ENCODE results near the gene SPRED1. TPM values are rescaled to one million over a fixed set of nuclear protein-coding genes. Genes with fewer than 3 reads are reported as not detected.

Gene SPRED1
- total and polyA plus RNA-seq, 7 experiments from 2014 or later, result 0.07 to 2.6 (median 0.95) TPM; not detected in 2

DNA sequence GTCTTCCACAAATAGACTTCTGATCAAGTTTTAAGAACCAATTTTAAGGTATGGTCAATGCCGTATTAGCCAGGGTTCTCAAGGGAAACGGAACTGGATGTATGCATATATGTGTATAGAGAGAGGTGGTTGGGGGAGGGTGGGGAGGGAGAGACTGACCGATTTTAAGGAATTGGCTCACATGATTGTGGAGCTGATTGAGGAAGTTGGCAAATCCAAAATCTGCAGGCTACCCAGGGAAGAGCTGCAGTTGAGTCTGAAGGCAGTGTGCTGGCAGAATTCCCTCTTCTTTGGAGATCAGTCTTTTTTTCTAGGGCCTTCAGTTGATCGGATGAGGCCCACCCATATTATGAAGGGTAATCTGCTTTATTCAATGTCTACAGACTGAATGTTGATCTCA is 40.8 kb upstream of the SPRED1 start:
- Mint-ChIP-seq H3K9me3 (no peaks in the 10 kb centered on the region), H3K4me1 (no peaks in the 10 kb centered on the region), H3K4me3 (no peak overlapping the region), H3K27ac (no peak overlapping the region), H3K36me3 (no peaks in the 10 kb centered on the region), H3K27me3 (peaks cover 19 to 32% (median 21%) of the 10 kb centered on the region in 5 donors)
- Histone ChIP-seq H3K4me1 (ENCODE audit: control insufficient read depth in 2 of 2, insufficient read depth in 2 of 2, low read length in 2 of 2) (no peaks in the 10 kb centered on the region), H3K27ac (ENCODE audit: low read depth, low read length) (no peak overlapping the region), H3K4me3 (ENCODE audit: low read length) (no peak overlapping the region), H3K9me3 (ENCODE audit: control insufficient read depth in 2 of 3, low read length in 3 of 3) (no peaks in the 10 kb centered on the region), H3K36me3 (ENCODE audit: control insufficient read depth in 2 of 3, insufficient read depth in 3 of 3, low read length in 3 of 3) (no peaks in the 10 kb centered on the region), H3K27me3 (ENCODE audit: control insufficient read depth in 2 of 2, insufficient read depth in 2 of 2, low read length in 2 of 2) (no peaks in the 10 kb centered on the region)
- intact Hi-C loops (cut with micrococcal nuclease), result no loop called here
- DNase-seq, result no peak
- POLR2A ChIA-PET, result no interaction called here
- CTCF ChIA-PET, result no interaction called here
- no peak for ATAC-seq

DNA sequence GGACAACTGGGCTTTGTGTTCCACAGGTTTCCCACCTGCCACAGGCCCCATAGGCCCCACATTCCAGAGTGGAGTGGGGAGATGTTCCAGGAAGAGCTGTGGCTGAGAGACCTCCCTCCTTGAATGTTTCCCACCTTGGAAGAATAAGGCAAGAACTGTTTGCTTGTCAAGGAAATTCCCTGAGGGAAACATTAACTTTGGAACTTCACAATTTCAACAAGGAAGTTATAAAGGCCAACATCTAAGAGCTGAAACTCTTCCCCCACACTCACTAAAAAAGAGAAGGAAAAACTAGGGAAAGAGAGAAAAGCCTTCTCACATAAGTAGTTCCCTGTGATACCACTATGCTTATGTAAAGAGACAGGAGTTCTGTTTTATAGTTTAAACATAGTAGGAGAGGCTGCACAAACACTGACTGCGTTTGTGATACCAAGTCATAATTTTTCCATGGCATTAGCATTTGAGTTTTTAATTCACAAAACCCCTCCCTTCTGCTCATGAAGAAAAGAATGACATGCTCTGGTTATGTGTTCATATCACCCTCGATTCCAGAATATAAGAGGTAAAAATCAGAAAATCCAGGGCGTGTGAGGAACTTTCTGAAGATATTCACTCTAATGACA is 39.8 kb upstream of the SPRED1 start:
- POLR2A ChIA-PET, result no interaction called here
- Histone ChIP-seq H3K27me3 (ENCODE audit: control insufficient read depth in 2 of 2, insufficient read depth in 2 of 2, low read length in 2 of 2) (no peaks in the 10 kb centered on the region), H3K27ac (ENCODE audit: low read depth, low read length) (no peak overlapping the region), H3K9me3 (ENCODE audit: control insufficient read depth in 2 of 3, low read length in 3 of 3) (no peaks in the 10 kb centered on the region), H3K36me3 (ENCODE audit: control insufficient read depth in 2 of 3, insufficient read depth in 3 of 3, low read length in 3 of 3) (no peaks in the 10 kb centered on the region), H3K4me3 (ENCODE audit: low read length) (no peak overlapping the region), H3K4me1 (ENCODE audit: control insufficient read depth in 2 of 2, insufficient read depth in 2 of 2, low read length in 2 of 2) (no peaks in the 10 kb centered on the region)
- H3K9me3 Mint-ChIP-seq, result no peaks in the 10 kb centered on the region
- DNase-seq (no peak), ATAC-seq (no peak)
- CTCF ChIA-PET, result no interaction called here
- H3K4me3 Mint-ChIP-seq, result no peak overlapping the region
- no peak overlapping the region for H3K27ac Mint-ChIP-seq
- peaks cover 15 to 39% (median 22%) of the 10 kb centered on the region in 5 donors for H3K27me3 Mint-ChIP-seq
- no peaks in the 10 kb centered on the region for H3K36me3 Mint-ChIP-seq
- intact Hi-C loops (cut with micrococcal nuclease), result no loop called here
- peaks cover 0 to 4% (median 0%) of the 10 kb centered on the region in 7 donors for H3K4me1 Mint-ChIP-seq

DNA sequence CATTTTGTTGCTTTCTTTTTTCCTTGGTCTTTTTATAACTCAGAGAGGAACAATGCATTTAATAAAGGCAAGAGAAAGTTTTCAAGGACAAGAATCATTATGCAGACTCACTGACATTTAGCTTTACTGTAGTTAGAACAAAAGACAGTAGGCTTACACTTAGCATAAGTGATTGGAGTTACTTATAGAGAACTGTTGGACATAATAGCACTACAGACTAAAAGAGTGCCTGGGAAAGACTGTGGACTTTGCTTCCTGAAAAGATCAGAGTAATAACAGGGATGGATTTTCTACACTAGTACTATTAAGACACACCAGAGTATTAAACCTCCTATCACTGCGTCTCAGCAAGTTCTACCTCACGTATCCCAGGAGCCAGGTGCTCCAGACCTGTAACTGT is 39.3 kb upstream of the SPRED1 start:
- Mint-ChIP-seq H3K27ac (no peak overlapping the region), H3K9me3 (no peaks in the 10 kb centered on the region), H3K27me3 (peaks cover 15 to 35% (median 21%) of the 10 kb centered on the region in 5 donors), H3K36me3 (no peaks in the 10 kb centered on the region), H3K4me1 (peaks cover 0 to 4% (median 0%) of the 10 kb centered on the region in 7 donors), H3K4me3 (no peak overlapping the region)
- no peak for ATAC-seq
- H3K4me1 ChIP-seq (ENCODE audit: control insufficient read depth in 2 of 2, insufficient read depth in 2 of 2, low read length in 2 of 2), result no peaks in the 10 kb centered on the region
- H3K36me3 ChIP-seq (ENCODE audit: control insufficient read depth in 2 of 3, insufficient read depth in 3 of 3, low read length in 3 of 3), result no peaks in the 10 kb centered on the region
- no peak for DNase-seq
- POLR2A ChIA-PET, result no interaction called here
- no peaks in the 10 kb centered on the region for H3K9me3 ChIP-seq (ENCODE audit: control insufficient read depth in 2 of 3, low read length in 3 of 3)
- intact Hi-C loops (cut with micrococcal nuclease), result no loop called here
- no peak overlapping the region for H3K4me3 ChIP-seq (ENCODE audit: low read length)
- CTCF ChIA-PET, result no interaction called here
- no peaks in the 10 kb centered on the region for H3K27me3 ChIP-seq (ENCODE audit: control insufficient read depth in 2 of 2, insufficient read depth in 2 of 2, low read length in 2 of 2)
- no peak overlapping the region for H3K27ac ChIP-seq (ENCODE audit: low read depth, low read length)

DNA sequence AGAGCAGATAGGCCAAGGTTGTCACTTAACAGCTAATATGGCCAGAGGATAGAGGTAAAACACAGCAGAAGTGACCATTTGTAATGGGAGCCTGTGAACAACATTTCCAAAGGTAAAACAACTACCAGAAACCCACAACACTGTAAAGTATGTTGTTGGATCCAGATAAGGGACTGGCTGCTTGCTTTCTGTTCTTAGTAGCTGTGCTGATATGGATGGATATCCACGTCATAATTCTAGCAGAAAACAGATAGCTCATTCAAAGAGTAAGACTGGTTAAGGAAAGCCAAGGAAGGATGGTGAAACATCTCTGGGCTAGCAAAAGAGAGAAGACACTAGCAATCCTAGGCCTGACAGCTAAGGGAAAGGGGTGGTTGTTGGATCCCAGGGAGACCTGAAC is 36.9 kb upstream of the SPRED1 start:
- no peaks in the 10 kb centered on the region for H3K9me3 Mint-ChIP-seq
- DNase-seq (no peak), ATAC-seq (no peak)
- H3K27ac Mint-ChIP-seq, result no peak overlapping the region
- intact Hi-C loops (cut with micrococcal nuclease), result no loop called here
- CTCF ChIA-PET, result no interaction called here
- Histone ChIP-seq H3K27me3 (ENCODE audit: control insufficient read depth in 2 of 2, insufficient read depth in 2 of 2, low read length in 2 of 2) (no peaks in the 10 kb centered on the region), H3K27ac (ENCODE audit: low read depth, low read length) (no peak overlapping the region), H3K4me1 (ENCODE audit: control insufficient read depth in 2 of 2, insufficient read depth in 2 of 2, low read length in 2 of 2) (no peaks in the 10 kb centered on the region), H3K4me3 (ENCODE audit: low read length) (no peak overlapping the region), H3K36me3 (ENCODE audit: control insufficient read depth in 2 of 3, insufficient read depth in 3 of 3, low read length in 3 of 3) (no peaks in the 10 kb centered on the region), H3K9me3 (ENCODE audit: control insufficient read depth in 2 of 3, low read length in 3 of 3) (no peaks in the 10 kb centered on the region)
- peaks cover 8 to 30% (median 25%) of the 10 kb centered on the region in 5 donors for H3K27me3 Mint-ChIP-seq
- no peaks in the 10 kb centered on the region for H3K36me3 Mint-ChIP-seq
- H3K4me1 Mint-ChIP-seq, result peaks cover 0 to 4% (median 0%) of the 10 kb centered on the region in 7 donors
- POLR2A ChIA-PET, result no interaction called here
- H3K4me3 Mint-ChIP-seq, result no peak overlapping the region

DNA sequence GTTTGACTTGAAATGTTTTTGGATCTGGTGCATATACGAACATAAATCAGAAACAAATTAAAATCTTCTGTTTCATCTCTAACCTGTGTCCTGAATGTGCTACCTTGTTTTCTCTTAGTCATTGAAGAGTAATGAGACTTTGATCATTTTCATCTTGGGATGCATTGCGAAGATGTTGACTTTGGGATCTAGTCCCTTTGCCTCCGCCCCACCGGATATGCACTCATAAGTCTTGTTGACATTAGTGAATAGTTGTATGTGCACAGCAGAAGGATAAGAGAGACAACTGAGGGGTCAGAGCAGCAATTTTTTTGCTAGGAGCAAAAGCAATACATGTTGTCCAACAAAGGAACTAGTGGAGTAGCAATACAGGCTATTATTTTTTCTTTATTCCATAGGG is 35.9 kb upstream of the SPRED1 start:
- Histone ChIP-seq H3K4me1 (ENCODE audit: control insufficient read depth in 2 of 2, insufficient read depth in 2 of 2, low read length in 2 of 2) (no peaks in the 10 kb centered on the region), H3K36me3 (ENCODE audit: control insufficient read depth in 2 of 3, insufficient read depth in 3 of 3, low read length in 3 of 3) (no peaks in the 10 kb centered on the region), H3K9me3 (ENCODE audit: control insufficient read depth in 2 of 3, low read length in 3 of 3) (no peaks in the 10 kb centered on the region), H3K4me3 (ENCODE audit: low read length) (no peak overlapping the region), H3K27me3 (ENCODE audit: control insufficient read depth in 2 of 2, insufficient read depth in 2 of 2, low read length in 2 of 2) (no peaks in the 10 kb centered on the region), H3K27ac (ENCODE audit: low read depth, low read length) (no peak overlapping the region)
- Mint-ChIP-seq H3K27me3 (peaks cover 8 to 32% (median 17%) of the 10 kb centered on the region in 5 donors), H3K27ac (no peak overlapping the region), H3K36me3 (no peaks in the 10 kb centered on the region), H3K4me1 (peaks cover 0 to 4% (median 0%) of the 10 kb centered on the region in 7 donors), H3K4me3 (no peak overlapping the region), H3K9me3 (no peaks in the 10 kb centered on the region)
- DNase-seq, result no peak
- ChIA-PET POLR2A (no interaction called here), CTCF (no interaction called here)
- intact Hi-C loops (cut with micrococcal nuclease), result no loop called here
- no peak for ATAC-seq

DNA sequence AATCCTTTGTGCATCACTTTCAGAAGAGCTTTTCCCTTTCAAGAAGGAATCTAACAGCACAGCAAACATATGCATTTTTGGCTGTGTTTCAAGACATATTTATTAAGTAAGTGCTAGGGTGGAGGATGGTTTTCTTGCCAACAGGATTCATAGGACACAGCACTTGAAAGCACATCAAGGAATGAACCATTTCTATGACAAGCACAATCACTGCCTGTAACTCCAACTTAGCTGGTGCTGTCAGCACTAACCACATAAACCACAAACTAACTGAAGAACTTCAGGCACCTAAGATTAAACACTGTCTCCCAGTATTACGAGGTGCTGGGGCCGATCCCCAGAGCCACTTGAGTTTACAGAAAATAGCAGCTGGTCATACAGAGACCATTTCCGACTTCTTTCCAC is 35.4 kb upstream of the SPRED1 start:
- no peak for DNase-seq
- H3K9me3 ChIP-seq (ENCODE audit: control insufficient read depth in 2 of 3, low read length in 3 of 3), result no peaks in the 10 kb centered on the region
- H3K4me1 ChIP-seq (ENCODE audit: control insufficient read depth in 2 of 2, insufficient read depth in 2 of 2, low read length in 2 of 2), result no peaks in the 10 kb centered on the region
- Mint-ChIP-seq H3K27me3 (peaks cover 5 to 30% (median 16%) of the 10 kb centered on the region in 5 donors), H3K27ac (no peak overlapping the region), H3K4me1 (peaks cover 0 to 4% (median 0%) of the 10 kb centered on the region in 7 donors), H3K36me3 (no peaks in the 10 kb centered on the region), H3K9me3 (no peaks in the 10 kb centered on the region), H3K4me3 (no peak overlapping the region)
- intact Hi-C loops (cut with micrococcal nuclease), result no loop called here
- no peaks in the 10 kb centered on the region for H3K27me3 ChIP-seq (ENCODE audit: control insufficient read depth in 2 of 2, insufficient read depth in 2 of 2, low read length in 2 of 2)
- no peaks in the 10 kb centered on the region for H3K36me3 ChIP-seq (ENCODE audit: control insufficient read depth in 2 of 3, insufficient read depth in 3 of 3, low read length in 3 of 3)
- no peak for ATAC-seq
- CTCF ChIA-PET, result no interaction called here
- POLR2A ChIA-PET, result no interaction called here
- H3K27ac ChIP-seq (ENCODE audit: low read depth, low read length), result no peak overlapping the region
- H3K4me3 ChIP-seq (ENCODE audit: low read length), result no peak overlapping the region

DNA sequence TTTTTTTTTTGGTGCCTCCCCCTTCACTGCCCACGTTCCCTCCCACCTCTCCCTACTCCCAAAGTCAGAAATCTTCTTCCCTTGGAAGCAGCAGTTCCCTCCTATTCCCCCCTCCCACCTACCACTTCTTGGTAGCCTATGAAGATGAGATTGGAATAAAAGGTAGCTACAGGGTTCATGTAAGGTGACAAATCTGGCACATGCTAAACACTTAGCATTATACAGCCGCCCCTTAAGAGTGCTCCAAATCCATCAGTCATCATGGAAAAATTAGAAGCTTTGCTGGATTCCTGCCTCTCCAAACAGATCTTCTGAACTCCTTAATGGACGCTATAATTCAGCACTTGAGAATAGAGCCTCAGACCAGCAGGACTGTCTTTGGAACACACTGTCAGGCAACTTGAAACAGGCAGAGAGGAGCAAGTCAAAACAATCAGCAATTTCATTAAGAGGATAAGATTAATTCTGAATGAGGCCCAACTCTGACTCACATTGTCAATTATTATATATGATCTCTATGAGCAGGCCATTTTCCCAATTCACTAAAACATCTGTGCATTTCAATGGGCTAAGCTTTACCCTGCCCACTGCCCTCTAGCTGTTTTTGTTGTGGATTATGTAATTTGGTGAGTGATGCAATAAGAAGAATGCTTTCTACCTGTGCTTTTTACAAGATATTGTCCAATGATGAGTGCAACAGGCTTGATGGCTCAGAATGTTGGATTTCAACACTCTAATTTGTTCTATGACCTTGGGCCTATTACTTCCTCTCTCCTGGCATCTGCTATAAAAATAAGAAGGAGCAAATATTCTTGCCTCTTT is 34.6 kb upstream of the SPRED1 start:
- no peaks in the 10 kb centered on the region for H3K36me3 ChIP-seq (ENCODE audit: control insufficient read depth in 2 of 3, insufficient read depth in 3 of 3, low read length in 3 of 3)
- no peak overlapping the region for H3K27ac ChIP-seq (ENCODE audit: low read depth, low read length)
- Mint-ChIP-seq H3K27ac (no peak overlapping the region), H3K36me3 (no peaks in the 10 kb centered on the region), H3K27me3 (peaks cover 4 to 29% (median 16%) of the 10 kb centered on the region in 5 donors), H3K4me1 (peaks cover 0 to 4% (median 0%) of the 10 kb centered on the region in 7 donors), H3K4me3 (no peak overlapping the region), H3K9me3 (no peaks in the 10 kb centered on the region)
- DNase-seq (no peak), ATAC-seq (no peak)
- intact Hi-C loops (cut with micrococcal nuclease), result no loop called here
- CTCF ChIA-PET, result no interaction called here
- no peaks in the 10 kb centered on the region for H3K4me1 ChIP-seq (ENCODE audit: control insufficient read depth in 2 of 2, insufficient read depth in 2 of 2, low read length in 2 of 2)
- H3K4me3 ChIP-seq (ENCODE audit: low read length), result no peak overlapping the region
- no peaks in the 10 kb centered on the region for H3K9me3 ChIP-seq (ENCODE audit: control insufficient read depth in 2 of 3, low read length in 3 of 3)
- no peaks in the 10 kb centered on the region for H3K27me3 ChIP-seq (ENCODE audit: control insufficient read depth in 2 of 2, insufficient read depth in 2 of 2, low read length in 2 of 2)
- POLR2A ChIA-PET, result no interaction called here
